ENCODE data around the gene PFN2. TPM values are rescaled to one million over a fixed set of nuclear protein-coding genes. Genes with fewer than 3 reads are reported as not detected.
A peak's percentile ranks its signal among the peaks of the same experiment; 100 is the strongest.

The PFN2 gene
- total RNA-seq, 1 donor from 2014 or later: 3.4 TPM

GRCh38 chr3:149975919-149976318, 5.2 kb upstream of the PFN2 start:
- H3K27ac Mint-ChIP-seq: no peak overlapping the region
- intact Hi-C loops (cut with micrococcal nuclease): loop anchor here (10.0 kb wide), 2 partner anchors 309 to 789 kb away; partner anchors contain the start of gene SIAH2
- DNase-seq (no peak), ATAC-seq (ENCODE audit: low read depth) (no peak)
- no peaks in the 10 kb centered on the region for H3K9me3 Mint-ChIP-seq
- no peak for TF ChIP-seq CTCF (IDR thresholded peaks at IDR 0.05)
- H3K36me3 Mint-ChIP-seq (ENCODE audit: low read depth): peaks cover 3% of the 10 kb centered on the region
- CTCF ChIA-PET: interaction anchor here (0.5 kb wide), 1 partner anchor 257 kb away, joined by 3 read pairs; no protein-coding TSS in a partner anchor
- peaks cover 6% of the 10 kb centered on the region for H3K4me1 Mint-ChIP-seq
- POLR2A ChIA-PET: no interaction called here
- peaks cover 19% of the 10 kb centered on the region for H3K27me3 Mint-ChIP-seq
- no peak overlapping the region for H3K4me3 Mint-ChIP-seq

- DNase-seq: no peak
- peak overlapping the region; percentile 76 for H3K27ac Mint-ChIP-seq
- H3K36me3 Mint-ChIP-seq (ENCODE audit: low read depth): peaks cover 5% of the 10 kb centered on the region
- intact Hi-C loops (cut with micrococcal nuclease): loop anchor here (2.0 to 10.0 kb wide), 6 partner anchors 159 to 1413 kb away; partner anchors contain the start of genes EIF2A, P2RY12, RNF13 and SERP1
- peaks cover 20% of the 10 kb centered on the region for H3K4me1 Mint-ChIP-seq
- CTCF ChIA-PET: interaction anchor here (0.6 kb wide), 1 partner anchor 437 kb away, joined by 3 read pairs; no protein-coding TSS in a partner anchor
- no peak for TF ChIP-seq CTCF (IDR thresholded peaks at IDR 0.05)
- H3K9me3 Mint-ChIP-seq: no peaks in the 10 kb centered on the region
- ATAC-seq (ENCODE audit: low read depth): peak; percentile 11
- POLR2A ChIA-PET: interaction anchor here (0.9 kb wide), 1 partner anchor 575 kb away, joined by 3 read pairs; the partner anchor contains the start of genes EIF2A and SERP1
- H3K27me3 Mint-ChIP-seq: peaks cover 15% of the 10 kb centered on the region
- peak overlapping the region; percentile 90 for H3K4me3 Mint-ChIP-seq
Measured at GRCh38 chr3:149971403-149972075, 844 bp upstream of the PFN2 start.

- ATAC-seq (ENCODE audit: low read depth): peak; percentile 76
- CTCF ChIA-PET: interaction anchor here (0.8 to 2.0 kb wide), 2 partner anchors 214 to 253 kb away, joined by 4 to 6 read pairs; no protein-coding TSS in a partner anchor
- Mint-ChIP-seq H3K4me1 (peaks cover 23% of the 10 kb centered on the region), H3K36me3 (ENCODE audit: low read depth) (peaks cover 5% of the 10 kb centered on the region), H3K9me3 (no peaks in the 10 kb centered on the region), H3K4me3 (peak overlapping the region; percentile 90), H3K27ac (peak overlapping the region; percentile 53), H3K27me3 (peaks cover 15% of the 10 kb centered on the region)
- POLR2A ChIA-PET: interaction anchor here (0.6 to 1.5 kb wide), 4 partner anchors 8 to 576 kb away, joined by 3 to 7 read pairs (median 4); partner anchors contain the start of genes RNF13 and TSC22D2
- DNase-seq: peak; percentile 76
- TF ChIP-seq CTCF (IDR thresholded peaks at IDR 0.05): no peak
- intact Hi-C loops (cut with micrococcal nuclease): loop anchor here (1.0 to 10.0 kb wide), 10 partner anchors 158 to 1415 kb away; partner anchors contain the start of genes COMMD2, EIF2A, HPS3 and P2RY12
Measured at GRCh38 chr3:149969940-149970715, 567 bp downstream of the PFN2 start.

GRCh38 chr3:149969110-149969939, 1.4 kb downstream of the PFN2 start:
- CTCF ChIA-PET: interaction anchor here (0.8 to 2.0 kb wide), 2 partner anchors 215 to 253 kb away, joined by 4 to 6 read pairs; no protein-coding TSS in a partner anchor
- POLR2A ChIA-PET: interaction anchor here (0.6 to 1.5 kb wide), 4 partner anchors 9 to 576 kb away, joined by 3 to 7 read pairs (median 4); partner anchors contain the start of genes RNF13 and TSC22D2
- peak overlapping the region; percentile 53 for H3K27ac Mint-ChIP-seq
- H3K36me3 Mint-ChIP-seq (ENCODE audit: low read depth): peaks cover 5% of the 10 kb centered on the region
- ATAC-seq (ENCODE audit: low read depth) (no peak), DNase-seq (no peak)
- no peaks in the 10 kb centered on the region for H3K9me3 Mint-ChIP-seq
- peaks cover 13% of the 10 kb centered on the region for H3K27me3 Mint-ChIP-seq
- H3K4me1 Mint-ChIP-seq: peaks cover 27% of the 10 kb centered on the region
- TF ChIP-seq CTCF (IDR thresholded peaks at IDR 0.05): no peak
- intact Hi-C loops (cut with micrococcal nuclease): loop anchor here (5.0 to 10.0 kb wide), 2 partner anchors 893 to 1175 kb away; no protein-coding TSS in a partner anchor
- H3K4me3 Mint-ChIP-seq: peak overlapping the region; percentile 85
